ENCODE results near the gene SLC38A10.
A peak's percentile ranks its signal among the peaks of the same experiment; 100 is the strongest.

The SLC38A10 gene

DNA sequence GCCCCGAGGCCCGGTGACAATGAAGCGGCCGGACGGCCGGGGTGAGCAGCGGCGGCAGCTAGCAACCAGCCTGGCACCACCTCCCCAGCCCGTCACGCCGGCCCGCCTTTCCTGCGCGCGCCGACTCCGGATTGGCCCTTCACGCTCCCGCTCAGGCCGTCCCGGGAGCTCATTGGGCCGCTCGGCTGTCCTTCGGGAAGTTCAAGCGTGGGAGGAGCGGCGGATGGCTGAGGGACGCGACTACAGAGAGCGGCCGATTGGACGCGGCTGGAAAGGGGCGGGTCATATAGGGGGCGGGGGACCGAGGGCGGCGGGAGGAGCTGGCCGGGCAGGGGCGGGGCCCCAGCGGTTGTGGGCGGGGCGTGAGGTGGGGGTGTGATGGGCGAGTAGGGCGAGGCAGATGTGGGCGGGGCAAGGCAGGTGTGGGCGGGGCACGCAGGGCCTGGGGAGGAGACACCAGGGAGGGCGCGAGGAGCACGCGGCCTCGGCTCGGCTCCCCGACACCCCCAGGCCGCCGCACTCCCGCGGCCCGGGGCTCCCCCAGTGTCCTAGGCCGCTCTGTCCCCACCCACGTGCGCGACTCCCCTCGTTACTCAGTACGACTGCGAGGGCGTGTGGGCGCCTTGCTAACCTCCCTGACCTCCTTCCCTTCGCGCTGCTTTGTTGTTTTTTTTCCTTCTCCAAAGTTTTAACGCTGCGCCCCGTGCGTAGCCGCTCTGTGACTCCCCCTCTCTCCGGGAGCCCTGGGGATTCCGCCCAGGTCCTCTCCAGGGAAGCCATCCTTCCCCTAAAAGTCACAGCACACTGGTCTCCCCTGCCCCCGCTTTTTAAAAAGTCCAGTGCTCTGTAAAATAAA lies 72.0 kb downstream of the SLC38A10 start, which contains the start of gene CEP131:
Gene CEP131, minus strand, starts transcription at position 60 of the 856 bp plus-strand sequence. CDS start 2,909 bp downstream, outside the sequence.
- DNase-seq: peak; percentile 85

DNA sequence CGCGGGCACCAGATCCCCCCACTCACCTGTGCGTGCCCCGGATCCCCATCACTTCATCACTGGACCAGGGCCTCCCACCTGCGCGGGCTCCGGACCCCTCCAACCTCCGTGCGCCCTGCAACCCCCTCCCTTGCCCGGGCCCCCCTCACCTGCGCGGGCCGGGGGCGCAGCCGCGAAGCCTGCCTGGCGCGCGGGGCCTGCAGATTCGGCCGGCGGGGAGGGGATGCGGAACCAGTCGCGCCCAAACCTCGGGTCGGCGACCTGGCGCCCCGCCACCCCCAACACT lies 72.5 kb downstream of the SLC38A10 start:
- DNase-seq: no peak

DNA sequence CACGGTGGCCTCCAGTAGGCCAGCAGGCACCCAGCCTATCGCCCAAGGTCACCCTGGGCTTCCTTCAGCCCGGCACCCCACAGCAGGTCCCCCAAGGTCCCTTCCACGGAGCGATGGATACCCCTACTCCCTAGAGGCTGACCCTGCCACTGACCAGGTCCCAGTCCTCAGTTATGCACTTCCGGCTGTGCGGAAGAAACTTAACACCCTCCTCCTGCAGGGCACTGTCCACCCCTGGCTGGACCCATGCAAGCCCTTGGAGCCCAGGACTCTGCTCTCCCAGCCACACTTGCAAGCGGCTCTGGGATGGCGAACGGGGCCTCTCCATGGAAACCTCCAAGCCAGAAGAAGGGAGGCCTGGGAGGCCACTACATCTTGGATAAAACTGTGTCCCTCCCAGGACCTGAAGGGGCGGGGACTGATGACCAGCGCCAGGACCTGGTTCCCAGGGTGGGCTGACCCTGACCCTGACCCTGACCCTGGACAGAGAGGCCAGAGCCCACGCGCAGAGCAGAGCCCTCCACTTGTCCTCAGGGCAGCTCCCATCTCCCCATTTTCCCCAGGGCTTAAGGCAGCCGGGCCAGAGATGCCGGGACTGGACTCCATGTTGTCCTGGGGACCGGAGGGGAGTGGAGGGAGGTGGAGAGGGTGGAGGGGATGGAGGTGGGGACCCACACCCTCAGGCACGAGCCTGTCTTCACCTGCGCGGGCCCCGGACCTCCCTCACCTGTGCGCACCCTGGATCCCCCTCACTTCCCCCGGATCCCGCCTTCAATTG lies 73.1 kb downstream of the SLC38A10 start:
- no peak for DNase-seq

DNA sequence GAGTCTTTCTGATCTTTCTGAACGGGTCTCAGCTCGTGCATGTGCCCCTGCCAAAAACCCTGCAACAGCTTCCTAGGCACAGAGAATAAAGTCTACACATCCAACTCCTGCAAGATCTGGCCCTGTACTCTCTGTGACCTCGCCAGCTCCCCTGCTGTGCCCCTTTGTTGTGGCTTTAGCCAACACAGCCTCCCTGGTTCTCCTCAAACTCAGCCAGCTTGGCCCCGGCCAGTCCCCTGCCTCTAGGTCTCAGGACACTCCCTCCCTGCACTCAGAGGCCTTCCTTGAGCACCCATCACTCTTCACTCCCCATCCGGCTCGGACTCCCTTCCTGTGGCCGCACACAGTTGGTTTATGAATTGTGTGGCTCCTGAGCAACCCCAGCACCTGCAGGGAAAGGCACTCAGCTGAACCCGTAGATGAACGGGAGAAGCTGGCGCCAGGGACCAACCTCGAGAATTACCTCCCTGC lies 73.7 kb downstream of the SLC38A10 start:
- DNase-seq: no peak

DNA sequence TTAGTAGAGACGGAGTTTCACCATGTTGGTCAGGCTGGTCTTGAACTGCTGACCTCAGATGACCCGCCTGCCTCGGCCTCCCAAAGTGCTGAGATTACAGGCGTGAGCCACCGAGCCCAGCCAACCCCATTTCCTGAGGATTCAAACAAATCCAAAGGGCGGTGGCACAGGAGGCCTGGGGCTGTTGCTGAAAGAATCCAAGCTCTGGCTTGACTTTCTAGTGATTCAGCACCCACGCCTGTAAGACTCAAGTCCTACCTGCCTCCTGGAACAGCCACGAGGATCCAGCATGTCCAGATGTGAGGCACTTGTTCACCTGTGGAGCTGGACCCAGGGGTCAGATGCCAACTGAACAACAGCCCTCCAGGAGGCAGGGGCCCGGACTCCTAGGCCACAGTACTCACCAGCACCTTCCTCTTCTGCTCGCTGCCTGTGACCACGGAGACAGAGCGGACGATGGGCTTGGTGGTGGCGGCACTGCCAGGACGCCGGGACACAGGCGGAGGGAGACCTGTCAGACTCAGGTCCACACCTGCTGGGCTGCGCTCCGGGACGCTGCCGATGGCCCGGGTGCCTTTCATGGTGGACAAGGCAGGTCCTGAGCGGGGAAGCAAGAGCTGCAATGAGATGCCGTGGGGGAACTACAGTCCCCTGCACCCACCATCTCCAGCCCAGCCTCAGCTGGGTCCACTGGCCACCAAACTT lies 75.5 kb downstream of the SLC38A10 start:
- no peak for DNase-seq

DNA sequence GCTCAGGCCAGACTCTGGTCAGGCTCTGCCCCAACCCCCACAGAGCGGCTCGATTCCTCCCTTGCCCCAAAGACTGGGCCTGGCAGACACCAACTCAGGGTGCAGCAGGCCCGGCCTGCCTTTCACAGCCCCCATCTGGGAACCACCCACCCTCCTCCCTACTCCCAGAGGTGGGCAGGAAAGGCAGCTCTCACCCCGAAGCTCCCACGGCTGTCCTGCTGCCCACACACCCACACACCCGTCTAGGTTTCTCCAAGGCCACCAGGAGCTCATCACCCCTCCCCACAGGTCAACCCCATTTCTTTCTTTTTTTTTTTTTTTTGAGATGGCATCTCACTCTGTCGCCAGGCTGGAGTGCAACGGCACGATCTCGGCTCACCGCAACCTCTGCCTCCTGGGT lies 76.1 kb downstream of the SLC38A10 start:
- DNase-seq: no peak

DNA sequence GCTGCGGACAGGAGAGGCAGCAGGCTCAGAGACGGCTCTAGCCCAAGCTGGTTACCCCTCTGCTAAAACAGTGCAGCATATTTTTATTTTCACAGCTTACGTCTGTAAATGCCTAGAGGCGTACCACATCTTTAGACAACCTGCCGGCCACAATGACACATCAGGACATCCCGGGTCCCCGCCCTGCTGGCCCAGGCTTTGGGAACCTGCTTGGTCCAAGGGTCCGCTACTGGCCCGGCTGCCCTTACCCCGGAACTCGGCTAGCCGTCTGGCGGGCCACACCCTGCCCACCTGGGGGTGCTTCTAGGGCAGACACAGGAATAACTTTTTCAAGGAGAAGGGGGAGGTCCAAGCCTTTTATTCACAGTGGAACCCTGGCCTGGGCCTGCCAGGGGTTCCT lies 76.6 kb downstream of the SLC38A10 start:
- no peak for DNase-seq

DNA sequence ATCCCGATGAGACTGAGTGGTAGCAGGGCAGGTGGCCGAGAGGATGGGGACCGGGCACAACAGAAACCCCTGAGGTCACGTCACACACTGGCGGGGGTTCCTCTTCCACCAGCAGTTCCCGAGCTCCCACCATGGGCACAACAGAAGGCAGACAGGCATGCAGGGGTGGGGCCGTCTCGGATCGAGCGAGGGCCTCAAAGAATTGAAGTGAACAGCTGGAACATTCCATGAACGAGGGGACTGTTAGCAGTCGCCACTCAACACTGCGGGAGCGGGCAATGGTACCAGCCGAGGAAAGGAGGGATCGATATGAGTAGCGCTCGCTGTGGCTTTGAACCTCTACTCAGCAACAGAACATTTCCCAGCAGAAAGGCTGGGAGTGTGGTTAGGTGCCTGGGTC lies 77.6 kb downstream of the SLC38A10 start:
- DNase-seq: no peak

DNA sequence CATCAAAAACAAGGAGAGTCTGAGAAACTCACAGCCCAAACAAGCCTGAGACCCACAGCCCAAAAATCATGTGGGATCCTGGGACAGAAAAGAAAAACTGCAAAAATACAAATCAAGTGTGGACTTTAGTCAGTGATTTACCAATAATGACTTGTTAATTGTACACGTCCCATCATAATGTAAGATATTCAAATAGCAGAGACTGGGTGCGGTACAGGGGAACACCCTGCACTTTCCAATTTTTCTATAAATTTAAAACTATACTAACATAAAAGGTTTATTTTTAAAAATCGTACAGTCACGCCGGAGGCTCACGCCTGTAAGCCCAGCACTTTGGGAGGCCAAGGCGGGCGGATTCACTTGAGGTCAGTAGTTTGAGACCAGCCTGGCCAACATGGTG lies 81.1 kb downstream of the SLC38A10 start:
- DNase-seq: no peak

DNA sequence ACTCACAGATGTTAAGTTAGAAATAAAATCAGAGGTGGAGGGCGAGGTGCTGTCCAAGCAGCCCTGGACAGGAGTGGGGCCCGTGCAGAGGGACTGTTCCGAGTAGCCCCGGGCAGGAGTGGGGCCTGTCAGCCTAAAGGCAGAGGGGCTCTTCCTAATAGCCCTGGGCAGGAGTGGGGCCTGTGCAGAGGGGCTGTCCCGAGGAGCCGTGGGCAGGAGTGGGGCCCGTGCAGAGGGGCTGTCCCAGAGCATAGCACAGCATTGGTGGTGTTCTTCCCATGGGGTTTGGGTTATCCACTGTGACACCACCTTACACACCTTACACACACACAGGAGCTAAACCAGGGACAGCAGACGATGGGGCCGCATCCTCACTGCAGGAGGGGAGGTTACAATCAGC lies 82.7 kb downstream of the SLC38A10 start:
- DNase-seq: no peak

DNA sequence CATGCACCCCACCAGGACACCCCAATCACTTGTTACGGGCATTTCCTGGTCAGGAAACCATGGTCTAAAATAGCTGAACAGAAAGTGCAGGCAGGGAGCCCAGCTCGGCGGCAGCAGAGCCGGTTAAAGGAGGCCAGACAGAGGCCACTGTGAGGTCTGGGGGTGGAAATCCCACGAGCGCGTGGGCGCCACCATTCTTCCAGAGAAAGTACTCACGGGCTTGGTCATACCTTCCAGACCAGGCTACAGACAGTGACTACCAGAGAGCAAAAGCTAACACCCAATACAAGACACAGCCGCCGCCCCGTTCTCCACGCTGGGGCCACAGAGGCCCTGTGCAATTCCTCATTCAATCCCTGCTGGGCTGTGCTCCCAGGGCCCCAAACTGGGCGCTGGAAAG lies 84.2 kb downstream of the SLC38A10 start:
- no peak for DNase-seq

DNA sequence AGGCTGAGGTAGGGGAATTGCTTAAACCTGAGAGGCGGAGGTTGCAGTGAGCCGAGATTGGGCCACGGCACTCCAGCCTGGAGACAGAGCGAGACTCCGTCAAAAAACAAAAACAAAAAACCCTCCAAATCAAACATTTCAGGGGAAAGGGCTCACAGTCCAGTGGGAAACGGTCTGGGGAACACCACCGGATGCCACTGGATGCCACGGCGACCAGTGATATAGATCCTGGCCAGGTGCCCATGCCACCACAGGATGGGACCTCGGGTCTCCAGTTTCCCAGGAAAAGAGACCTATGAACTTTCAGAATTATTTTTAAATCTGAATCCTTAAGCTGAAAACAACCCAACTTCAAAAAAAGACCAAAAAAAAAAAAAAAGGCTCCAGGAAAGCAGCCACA lies 84.6 kb downstream of the SLC38A10 start:
- no peak for DNase-seq

DNA sequence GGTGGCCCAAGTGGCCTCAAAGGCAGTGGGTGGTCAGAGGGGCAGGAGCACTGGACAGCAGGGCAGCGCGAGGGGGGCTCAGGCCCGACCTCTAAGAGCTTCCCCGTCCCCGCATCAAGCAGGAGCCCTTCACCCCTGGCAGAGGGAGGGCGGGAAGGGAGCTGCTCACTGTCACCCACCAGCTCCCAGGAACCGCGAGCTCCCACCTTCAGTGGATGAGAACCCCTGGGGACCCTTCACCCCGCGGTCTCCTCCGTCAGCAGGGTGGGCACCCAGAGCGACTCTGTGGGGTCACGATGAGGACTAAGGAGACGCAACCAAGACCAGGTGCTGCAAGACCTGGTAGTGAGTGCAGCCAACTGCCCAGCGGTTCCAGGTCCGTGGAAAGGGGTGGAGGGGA lies 86.0 kb downstream of the SLC38A10 start:
- DNase-seq: no peak

DNA sequence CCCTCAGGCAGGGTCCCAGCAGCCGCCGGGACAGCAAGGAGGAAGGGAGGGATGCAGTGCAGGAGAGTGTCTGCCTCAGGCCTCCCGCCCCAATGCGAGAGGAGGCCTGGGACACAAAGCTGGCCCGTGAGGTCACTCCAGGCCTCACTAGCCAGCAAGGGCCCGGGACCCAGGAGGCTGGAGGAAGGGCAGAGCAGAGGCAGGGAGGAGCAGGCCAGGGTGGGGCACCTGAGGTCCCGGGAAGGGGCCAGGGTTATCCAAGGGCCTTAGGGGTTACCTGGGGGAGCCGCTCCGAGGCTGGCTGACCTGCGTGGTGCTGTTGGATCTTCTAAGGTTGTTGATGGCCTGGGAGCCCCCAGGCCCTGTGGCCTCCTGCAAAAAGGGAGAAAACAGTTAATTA lies 86.5 kb downstream of the SLC38A10 start:
- DNase-seq: no peak

DNA sequence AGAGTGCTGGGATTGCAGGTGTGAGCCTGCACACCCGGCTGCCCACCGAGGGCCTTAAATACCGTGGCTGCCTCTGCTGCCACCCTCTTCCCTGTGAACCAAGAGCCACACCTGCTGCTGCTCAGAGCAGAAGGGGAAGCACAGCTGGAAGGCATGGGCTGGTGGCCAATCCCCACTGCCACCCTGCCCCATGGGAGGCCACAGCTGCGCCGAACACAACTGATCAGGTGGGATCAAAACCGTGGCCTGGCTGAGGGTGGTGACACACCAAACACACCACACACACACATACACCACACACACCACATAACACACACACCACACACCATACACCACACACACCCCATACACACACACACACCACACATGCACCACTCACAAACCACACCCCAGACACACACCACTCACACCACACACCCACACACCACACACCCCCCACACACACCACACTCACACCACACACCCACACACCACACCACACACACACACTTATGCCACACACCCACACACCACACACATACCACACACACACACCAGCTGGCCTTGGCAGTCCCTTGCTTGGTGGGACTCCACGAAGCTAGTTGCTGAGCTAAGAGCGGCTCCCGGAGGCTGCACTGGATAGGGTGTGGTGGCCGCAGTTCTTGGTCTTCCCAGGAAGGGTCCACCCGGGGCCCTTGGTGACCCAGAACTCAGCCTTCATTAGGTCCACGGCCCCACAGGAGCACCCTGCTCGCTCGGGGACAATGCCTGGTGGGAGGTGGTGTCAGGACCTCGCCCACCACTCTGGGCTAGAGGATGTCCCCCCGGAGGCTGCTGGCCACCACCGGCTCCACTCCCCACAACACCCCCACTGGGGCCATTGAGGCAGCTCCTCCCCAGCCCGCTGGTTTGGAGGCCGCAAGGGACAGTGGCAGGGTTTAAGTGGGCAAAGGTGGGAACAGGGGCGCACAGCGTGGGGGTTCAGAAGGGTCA lies 87.2 kb downstream of the SLC38A10 start:
- DNase-seq: peak; percentile 16

DNA sequence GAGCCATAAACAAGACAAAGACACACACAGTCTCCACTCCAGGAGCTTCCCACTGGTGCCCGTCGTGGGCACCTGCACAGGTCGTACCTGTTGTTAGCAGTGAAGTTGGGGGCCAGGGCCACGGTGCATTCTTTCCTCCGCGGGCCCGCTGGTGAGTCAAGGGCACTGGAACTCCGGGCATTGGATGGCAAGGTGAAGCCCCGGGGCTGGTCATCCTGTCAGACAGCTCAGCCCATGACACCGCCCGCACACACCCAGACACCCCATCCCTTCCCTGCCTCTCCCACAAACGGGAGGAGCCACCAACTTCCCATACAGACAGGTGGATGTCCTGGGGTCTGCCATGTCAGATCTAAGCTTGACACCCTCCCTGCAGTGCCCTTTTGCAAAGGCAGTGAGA lies 88.5 kb downstream of the SLC38A10 start:
- no peak for DNase-seq

DNA sequence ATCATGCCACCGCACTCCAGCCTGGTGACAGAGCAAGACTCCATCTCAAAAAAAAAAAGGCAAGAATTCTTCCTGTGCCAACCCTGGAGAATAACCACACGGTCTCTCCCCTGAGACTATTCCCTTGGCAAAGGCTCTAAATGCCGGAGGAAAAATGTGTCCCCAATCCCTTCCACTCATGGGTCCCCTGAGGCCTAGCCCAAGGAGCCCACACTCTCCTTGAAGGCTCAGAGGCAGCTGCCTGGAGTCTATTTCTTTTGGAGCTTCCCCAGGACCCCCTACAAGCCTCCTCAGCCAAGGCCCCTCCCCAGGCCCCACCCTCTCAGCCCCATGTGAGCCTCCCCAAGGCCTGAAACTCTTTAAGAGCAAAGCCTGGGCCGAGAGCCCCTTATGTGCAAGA lies 88.9 kb downstream of the SLC38A10 start:
- DNase-seq: no peak

DNA sequence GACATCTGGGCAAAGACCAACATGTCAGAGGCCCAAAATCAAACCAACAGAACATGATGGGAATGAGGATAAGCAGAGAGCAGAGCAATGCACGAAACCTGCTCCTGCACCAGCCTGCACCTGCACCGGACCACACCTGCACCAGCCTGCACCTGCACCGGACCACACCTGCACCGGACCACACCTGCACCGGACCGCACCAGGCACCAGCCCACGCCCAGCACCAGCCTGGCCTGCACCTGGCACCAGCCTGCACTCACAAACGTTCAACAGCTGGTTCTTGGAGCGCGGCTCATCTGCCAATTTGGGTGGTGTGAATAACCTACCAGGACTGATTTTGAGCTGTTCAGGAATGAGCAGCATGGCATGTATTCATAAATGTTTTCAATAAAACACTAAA lies 90.5 kb downstream of the SLC38A10 start:
- DNase-seq: no peak

DNA sequence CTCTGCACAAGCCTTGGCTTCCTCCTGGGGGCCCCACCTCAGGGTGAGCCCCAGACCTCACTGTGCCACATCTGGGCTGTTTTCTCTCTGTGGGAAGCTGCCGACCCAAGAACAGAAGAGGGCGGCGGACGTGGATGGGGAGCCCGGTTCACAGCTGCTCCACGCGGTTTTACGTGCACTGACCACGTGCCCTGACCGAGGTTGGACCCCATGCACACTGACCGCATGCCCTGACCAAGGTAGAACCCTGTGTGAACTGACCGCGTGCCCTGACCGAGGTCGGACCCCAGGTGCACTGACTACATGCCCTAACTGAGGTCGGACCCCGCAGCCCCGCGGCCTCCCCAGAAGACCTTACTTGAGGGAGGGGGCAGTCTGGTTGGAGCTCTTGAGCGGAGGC lies 92.0 kb downstream of the SLC38A10 start:
- no peak for DNase-seq

DNA sequence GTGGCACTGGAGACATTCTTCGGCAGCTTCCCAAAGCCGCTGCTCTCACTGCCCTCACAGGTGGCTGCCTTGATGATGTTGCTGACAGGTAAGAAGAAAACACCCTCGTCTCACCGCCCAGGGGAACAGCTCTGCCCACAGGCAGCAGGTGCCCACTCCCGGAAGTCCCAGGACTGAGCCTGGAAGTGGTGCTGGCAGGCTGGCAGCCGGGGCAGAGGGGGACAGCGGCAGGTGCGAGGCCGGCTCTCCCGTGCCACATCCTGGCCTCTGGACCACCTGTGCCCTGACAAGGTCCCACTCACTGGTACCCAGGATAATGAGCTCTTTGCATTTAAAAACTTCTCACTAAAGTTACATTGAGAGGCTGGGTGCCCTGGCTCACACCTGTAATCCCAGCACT lies 92.8 kb downstream of the SLC38A10 start:
- no peak for DNase-seq

DNA sequence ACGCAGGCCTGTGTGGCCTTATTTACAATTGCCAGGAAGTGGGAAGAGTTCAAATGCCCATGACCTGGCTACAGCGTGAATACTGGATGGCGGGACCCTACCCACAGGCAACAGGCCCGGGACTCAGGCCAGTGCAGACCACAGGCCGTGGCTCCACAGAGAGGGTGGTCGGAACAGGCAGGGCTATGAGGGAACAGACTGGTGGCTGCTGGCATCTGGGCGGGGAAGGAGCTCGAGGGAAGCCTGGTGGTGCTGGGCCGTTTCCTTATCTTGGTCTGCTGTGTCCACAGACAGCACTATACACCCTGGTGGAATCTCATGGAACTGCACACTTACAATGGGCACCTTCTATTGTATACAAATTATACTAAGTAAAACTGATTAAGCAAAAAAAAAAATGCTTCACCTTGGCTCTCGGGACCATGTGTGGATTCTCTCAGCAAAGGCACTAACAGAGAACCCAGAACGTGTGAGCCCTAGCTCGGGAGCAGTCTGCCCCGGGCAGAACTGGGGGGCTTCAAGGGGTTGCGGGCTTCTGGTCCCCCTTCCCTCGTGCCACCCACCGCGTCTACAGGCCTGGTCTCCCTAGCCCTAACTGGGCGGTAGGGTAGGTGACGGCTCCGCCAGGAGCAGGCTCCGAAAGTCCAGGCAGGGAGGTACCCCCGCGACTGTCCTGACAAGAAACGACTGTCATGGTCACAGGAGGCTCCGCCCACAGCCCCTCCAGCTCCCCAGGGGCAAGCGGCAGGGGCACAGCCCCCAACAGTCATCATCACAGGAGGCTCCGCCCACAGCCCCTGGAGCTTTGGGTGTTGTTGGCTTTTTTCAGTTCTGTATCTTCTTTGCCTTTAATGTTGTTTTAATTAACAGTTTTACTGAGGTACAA lies 94.2 kb downstream of the SLC38A10 start:
- peak; percentile 81 for DNase-seq

Data from NCI-H1694 (cell line).